T-helper 22 cell (primary cell): ENCODE results near the gene SENP1.

Experiments
- DNase-seq: peaks from one replicate; pipeline ENCODE4 v3.0.0-alpha.2; 2020; ENCODE audit warnings: low read depth

Gene SENP1

DNA sequence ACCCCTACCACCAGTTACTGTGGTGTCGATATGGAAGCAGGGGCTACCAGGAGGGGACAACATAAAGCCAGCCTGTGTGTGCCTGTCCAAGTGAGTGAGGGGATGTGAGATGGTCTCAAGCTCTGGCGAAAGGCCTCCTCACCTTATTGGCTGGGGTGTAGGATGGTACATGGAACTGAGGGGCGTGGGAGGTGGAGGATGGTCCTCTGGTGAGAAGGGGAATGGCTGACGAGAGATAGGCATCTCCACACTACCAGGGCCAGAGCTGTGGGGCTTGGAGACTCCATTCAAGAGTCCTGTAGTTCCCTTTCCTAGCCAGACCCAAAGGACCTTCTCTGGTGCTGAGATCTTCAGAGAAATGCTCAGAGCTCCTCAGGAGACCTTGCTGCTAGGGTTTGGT lies 69.1 kb downstream of the SENP1 start:
- no peak for DNase-seq

GRCh38 chr12:48034835-48035805 lies 70.8 kb downstream of the SENP1 start:
- DNase-seq = no peak

DNA sequence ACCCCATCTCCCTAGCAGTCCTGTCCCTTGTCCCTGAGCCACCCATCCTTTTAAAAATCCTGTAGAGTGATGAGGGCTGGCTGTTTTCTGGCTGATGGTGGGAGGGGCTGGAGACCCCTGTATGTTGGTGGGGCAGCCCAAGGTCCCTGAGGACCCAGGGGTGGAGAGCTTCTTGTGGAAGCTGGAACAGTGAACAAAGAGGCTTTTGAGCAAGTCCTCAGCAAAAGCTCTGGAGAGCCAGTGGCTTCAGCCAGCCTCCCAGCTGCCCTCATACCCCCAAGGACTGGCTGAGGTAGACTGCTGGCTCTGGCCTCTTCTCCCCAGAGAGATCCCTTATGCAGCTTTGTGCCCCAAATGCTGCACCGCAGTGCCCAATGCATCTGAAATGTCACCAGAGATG lies 72.4 kb downstream of the SENP1 start:
- DNase-seq = no peak

- DNase-seq = no peak
Observed at GRCh38 chr12:48032597-48032996, 73.3 kb downstream of the SENP1 start.

GRCh38 chr12:48031135-48031960 lies 74.5 kb downstream of the SENP1 start:
- no peak for DNase-seq

- no peak for DNase-seq
Observed at GRCh38 chr12:48030173-48030650, 75.7 kb downstream of the SENP1 start.

- no peak for DNase-seq
Observed at GRCh38 chr12:48029491-48030172, 76.2 kb downstream of the SENP1 start.

- DNase-seq = no peak
Observed at GRCh38 chr12:48028541-48029431, 77.1 kb downstream of the SENP1 start.

DNA sequence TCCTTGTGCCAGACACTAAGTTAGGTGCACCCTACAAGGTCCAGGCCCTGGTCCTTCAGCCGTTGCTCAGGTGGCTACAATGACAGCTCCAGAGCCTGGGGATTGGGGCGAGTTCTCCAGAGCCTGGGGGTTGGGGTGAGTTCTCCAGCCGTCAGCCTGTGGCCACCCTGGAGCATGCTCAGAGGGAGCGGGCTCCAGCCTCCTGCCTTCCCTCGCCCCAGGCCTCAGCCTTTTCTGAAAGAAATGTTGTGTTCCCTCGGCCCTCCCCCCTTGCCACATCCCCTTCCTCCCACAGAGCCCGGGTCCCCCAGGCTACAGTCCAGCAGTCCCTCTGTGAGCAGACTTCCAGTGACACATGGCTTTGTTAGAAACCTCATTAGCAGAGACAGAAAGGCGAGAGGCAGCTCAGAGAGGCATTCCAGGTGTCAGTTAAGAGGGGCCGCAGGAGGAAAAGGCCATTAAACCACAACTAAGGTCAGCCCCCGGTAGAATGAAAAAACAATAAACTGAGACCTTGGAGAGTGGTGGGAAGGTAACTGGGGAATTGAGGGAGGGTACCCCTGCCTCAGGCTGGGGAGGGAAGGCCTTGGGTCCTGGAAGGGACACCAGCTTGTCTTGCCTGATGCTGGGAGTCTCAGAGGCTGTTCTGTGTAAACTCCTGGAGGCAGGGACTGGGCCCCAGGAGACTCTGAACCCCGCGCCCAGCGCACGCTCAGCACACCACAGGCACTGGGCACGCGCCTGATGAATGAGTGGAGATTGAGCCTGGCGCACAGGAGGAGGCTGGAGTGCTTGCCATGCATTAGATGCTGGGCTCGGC lies 78.5 kb downstream of the SENP1 start:
- no peak for DNase-seq

GRCh38 chr12:48026060-48026827 lies 79.6 kb downstream of the SENP1 start:
- no peak for DNase-seq

DNA sequence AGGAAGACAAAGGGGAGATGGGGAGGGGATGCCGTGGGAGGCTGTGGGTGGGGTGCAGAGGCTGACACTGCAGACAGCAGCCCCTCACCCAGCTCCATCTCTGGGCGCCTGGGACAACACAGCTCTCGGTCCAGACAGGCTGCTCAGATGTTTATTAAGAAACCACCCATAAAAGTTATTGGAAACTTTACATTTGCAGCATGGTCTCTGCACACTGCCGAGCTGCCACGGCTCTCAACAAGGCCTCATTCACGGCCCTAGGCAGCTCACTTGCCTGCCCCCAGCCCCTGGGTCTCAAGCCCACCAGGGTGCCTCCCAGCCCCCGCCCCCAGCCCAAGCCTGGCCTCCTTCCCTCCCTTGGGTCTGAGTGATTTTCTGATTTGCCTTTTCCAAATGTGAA lies 80.6 kb downstream of the SENP1 start:
- no peak for DNase-seq

- no peak for DNase-seq
Observed at GRCh38 chr12:48024735-48025134, 81.1 kb downstream of the SENP1 start.

DNA sequence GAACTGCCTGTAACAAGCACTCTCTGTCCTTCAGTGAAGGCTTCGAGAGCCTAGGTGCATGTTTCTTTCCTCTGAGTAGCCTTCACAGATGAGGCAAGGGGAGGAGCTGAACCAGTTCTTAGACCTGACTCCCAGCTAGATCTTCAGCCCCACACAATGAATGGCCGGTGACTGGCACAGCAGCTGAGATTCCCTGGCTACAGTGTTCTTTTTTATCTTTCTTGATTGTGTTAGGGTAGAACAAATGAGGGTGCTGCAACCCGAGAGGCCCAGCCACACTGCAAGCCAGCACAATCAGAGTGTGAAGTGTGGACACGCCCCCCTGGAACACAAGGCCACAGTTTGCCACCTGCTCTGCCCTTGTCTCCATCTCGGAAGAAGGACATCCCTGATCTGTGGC lies 82.5 kb downstream of the SENP1 start:
- no peak for DNase-seq

GRCh38 chr12:48022676-48023385 lies 83.0 kb downstream of the SENP1 start:
- no peak for DNase-seq

GRCh38 chr12:48022180-48022521 lies 83.7 kb downstream of the SENP1 start:
- DNase-seq = no peak

DNA sequence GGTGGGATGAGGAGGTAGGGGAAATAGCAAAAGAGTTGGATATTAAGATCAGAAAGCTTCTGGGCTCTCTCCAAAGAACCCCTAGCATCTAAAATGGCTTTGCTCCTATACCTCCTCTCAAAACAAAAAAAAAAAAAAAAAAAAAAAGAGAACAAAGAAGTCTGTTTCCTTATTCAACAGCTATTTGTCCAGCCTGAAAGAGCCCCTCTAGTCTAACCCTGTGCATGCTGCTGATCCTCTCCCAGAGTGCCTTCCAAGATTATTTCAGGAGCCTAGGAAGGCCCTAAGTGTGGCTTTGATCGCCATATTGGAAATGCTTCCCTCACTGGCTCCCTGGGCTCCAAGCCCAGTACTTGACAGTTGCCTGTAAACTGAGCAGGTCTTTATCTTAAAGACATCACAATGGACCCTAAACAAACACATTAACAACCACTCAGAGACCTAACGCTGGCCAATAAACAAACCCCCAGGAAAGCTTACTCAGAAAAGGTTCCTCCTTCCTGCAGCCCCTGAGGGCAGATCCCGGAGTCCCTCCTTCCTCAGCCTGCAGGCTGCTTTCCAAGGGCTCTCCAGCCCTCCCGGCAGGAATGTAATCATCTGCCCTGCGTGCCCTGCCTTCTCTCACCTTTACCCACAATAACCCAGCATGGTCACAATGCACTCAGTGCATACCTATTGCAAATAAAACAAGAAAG lies 84.2 kb downstream of the SENP1 start:
- no peak for DNase-seq

DNA sequence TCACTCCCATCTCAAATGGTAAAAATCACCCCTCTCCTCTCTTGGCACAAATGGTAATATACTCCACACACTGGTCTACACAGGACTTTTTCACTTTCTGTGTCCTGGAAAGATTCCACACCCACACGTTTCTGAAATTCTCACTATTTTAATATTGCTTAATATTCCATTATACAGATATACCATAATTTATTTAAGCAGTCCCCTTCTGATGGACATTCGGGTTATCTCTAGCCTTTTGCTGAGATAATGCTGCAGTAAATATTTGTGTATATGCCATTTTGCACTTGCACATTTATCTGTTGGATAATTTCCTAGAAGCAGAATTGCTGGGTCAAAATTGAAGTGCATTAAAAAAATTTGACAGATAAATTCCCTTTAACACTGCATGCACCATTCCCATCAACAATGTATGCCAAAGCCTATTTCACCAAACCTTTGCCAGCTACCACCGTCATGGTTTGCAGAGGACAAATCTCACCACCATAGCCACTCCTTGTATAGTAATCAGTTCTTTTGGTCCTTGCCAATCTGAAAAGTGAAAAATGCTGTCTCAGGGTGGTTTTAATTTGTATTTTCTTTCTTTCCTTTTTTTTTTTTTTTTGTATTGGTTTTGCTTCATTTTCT lies 86.1 kb downstream of the SENP1 start:
- DNase-seq = no peak

GRCh38 chr12:48018618-48018995 lies 87.3 kb downstream of the SENP1 start:
- DNase-seq = no peak
